Skeletal muscle tissue (tissue), 4 donors: ENCODE results near the gene ID1. TPM values are rescaled to one million over a fixed set of nuclear protein-coding genes. Genes with fewer than 3 reads are reported as not detected.

ENCODE experiments used
- H3K27ac ChIP-seq: one replicate; pipeline ENCODE4 v1.7.0; 2013; ENCODE audit warnings: mild to moderate bottlenecking, low read depth, low read length, inconsistent platforms
- H3K27me3 ChIP-seq, 3 donors: one replicate each; pipeline ENCODE4 v1.7.0; 2013; ENCODE audit warnings: low read length in 3 of 3; ENCODE audit not compliant: control insufficient read depth in 3 of 3, insufficient read depth in 3 of 3
- H3K36me3 ChIP-seq, 3 donors: one replicate each; pipeline ENCODE4 v1.7.0; 2013; ENCODE audit warnings: low read length in 3 of 3; ENCODE audit not compliant: control insufficient read depth in 3 of 3, insufficient read depth in 3 of 3
- H3K4me1 ChIP-seq, 3 donors: one replicate each; pipeline ENCODE4 v1.7.0; 2013; ENCODE audit warnings: low read length in 3 of 3, mild to moderate bottlenecking in 3 of 3; ENCODE audit not compliant: control insufficient read depth in 3 of 3, insufficient read depth in 3 of 3
- H3K4me3 ChIP-seq, 3 donors: one replicate each; pipeline ENCODE4 v1.7.0; 2013; ENCODE audit warnings: low read length in 3 of 3
- H3K9ac ChIP-seq, 3 donors: one replicate each; pipeline ENCODE4 v1.7.0; 2013; ENCODE audit warnings: low read length in 3 of 3, mild to moderate bottlenecking in 3 of 3, moderate library complexity in 2 of 3, low read depth in 1 of 3
- H3K9me3 ChIP-seq, 3 donors: one replicate each; pipeline ENCODE4 v1.7.0; 2013; ENCODE audit warnings: low read length in 3 of 3; ENCODE audit not compliant: control insufficient read depth in 3 of 3
- total RNA-seq: library from RNA; depleted of rRNA; stranded (reverse); fragments of >200 nt; gene quantifications from one replicate; pipeline ENCODE4 v1.2.3, GENCODE V29; 2014
- donor health status: Osteomylitis.

ID1 gene
- total RNA-seq, 1 donor from 2014 or later = 136 TPM

- H3K27ac ChIP-seq = no peak overlapping the region
- no peaks in the 10 kb centered on the region for H3K36me3 ChIP-seq
- no peaks in the 10 kb centered on the region for H3K9me3 ChIP-seq
- no peak overlapping the region for H3K4me3 ChIP-seq
- H3K27me3 ChIP-seq = peaks cover 0 to 4% (median 4%) of the 10 kb centered on the region in 3 donors
- H3K4me1 ChIP-seq = no peaks in the 10 kb centered on the region
- H3K9ac ChIP-seq = no peak overlapping the region
These were observed 27.7 kb downstream of the ID1 start for GRCh38 chr20:31632548-31633338.

- Histone ChIP-seq H3K27me3 (peaks cover 0 to 9% (median 4%) of the 10 kb centered on the region in 3 donors), H3K4me1 (no peaks in the 10 kb centered on the region), H3K36me3 (no peaks in the 10 kb centered on the region), H3K4me3 (no peak overlapping the region), H3K9me3 (no peaks in the 10 kb centered on the region), H3K27ac (no peak overlapping the region), H3K9ac (no peak overlapping the region)
These were observed 28.3 kb downstream of the ID1 start for GRCh38 chr20:31633339-31633914.

GRCh38 chr20:31637660-31638059 is 32.6 kb downstream of the ID1 start, which contains the start of gene COX4I2:
COX4I2 (plus strand) TSS chr20:31637912; CDS start chr20:31639018, 1,106 bp downstream.
- Histone ChIP-seq H3K9me3 (no peaks in the 10 kb centered on the region), H3K4me3 (peak within 1 kb of the TSS in 1 of 3 donors; percentile 22), H3K9ac (peak within 1 kb of the TSS in 2 of 3 donors; percentile 38 to 57), H3K4me1 (no peaks in the 10 kb centered on the region), H3K27me3 (peaks cover 5 to 14% (median 13%) of the 10 kb centered on the region in 3 donors), H3K27ac (peak within 1 kb of the TSS; percentile 58), H3K36me3 (no peaks in the 10 kb centered on the region)

GRCh38 chr20:31638317-31638716 is 33.2 kb downstream of the ID1 start:
- no peak overlapping the region for H3K4me3 ChIP-seq
- H3K27ac ChIP-seq = peak overlapping the region; percentile 58
- peak overlapping the region in 1 of 3 donors; percentile 57 for H3K9ac ChIP-seq
- no peaks in the 10 kb centered on the region for H3K36me3 ChIP-seq
- H3K9me3 ChIP-seq = no peaks in the 10 kb centered on the region
- no peaks in the 10 kb centered on the region for H3K4me1 ChIP-seq
- H3K27me3 ChIP-seq = peaks cover 5 to 14% (median 13%) of the 10 kb centered on the region in 3 donors

- peak overlapping the region; percentile 58 for H3K27ac ChIP-seq
These were observed 33.7 kb downstream of the ID1 start for GRCh38 chr20:31638816-31639215.

GRCh38 chr20:31640259-31640658 is 35.2 kb downstream of the ID1 start:
- Histone ChIP-seq H3K9ac (no peak overlapping the region), H3K27ac (no peak overlapping the region), H3K36me3 (no peaks in the 10 kb centered on the region), H3K4me1 (no peaks in the 10 kb centered on the region), H3K4me3 (no peak overlapping the region), H3K9me3 (no peaks in the 10 kb centered on the region), H3K27me3 (peaks cover 5 to 14% (median 13%) of the 10 kb centered on the region in 3 donors)

More at GRCh38 chr20:31638816-31639215, 33.7 kb downstream of the ID1 start:
- peak overlapping the region in 1 of 3 donors; percentile 40 for H3K9ac ChIP-seq
- H3K4me3 ChIP-seq = peak overlapping the region in 1 of 3 donors; percentile 22
- H3K4me1 ChIP-seq = no peaks in the 10 kb centered on the region
- no peaks in the 10 kb centered on the region for H3K9me3 ChIP-seq
- peaks cover 5 to 14% (median 13%) of the 10 kb centered on the region in 3 donors for H3K27me3 ChIP-seq
- H3K36me3 ChIP-seq = no peaks in the 10 kb centered on the region

- H3K4me3 ChIP-seq = no peak overlapping the region
- no peak overlapping the region for H3K27ac ChIP-seq
- no peaks in the 10 kb centered on the region for H3K9me3 ChIP-seq
- no peak overlapping the region for H3K9ac ChIP-seq
- no peaks in the 10 kb centered on the region for H3K36me3 ChIP-seq
- no peaks in the 10 kb centered on the region for H3K4me1 ChIP-seq
- peaks cover 5 to 14% (median 13%) of the 10 kb centered on the region in 3 donors for H3K27me3 ChIP-seq
These were observed 36.3 kb downstream of the ID1 start for GRCh38 chr20:31641391-31641790.

GRCh38 chr20:31642837-31643236 is 37.7 kb downstream of the ID1 start:
- Histone ChIP-seq H3K27me3 (peaks cover 5 to 11% (median 8%) of the 10 kb centered on the region in 3 donors), H3K4me1 (no peaks in the 10 kb centered on the region), H3K36me3 (no peaks in the 10 kb centered on the region)

GRCh38 chr20:31643522-31643921 is 38.4 kb downstream of the ID1 start:
- H3K4me1 ChIP-seq = no peaks in the 10 kb centered on the region
- H3K9ac ChIP-seq = no peak overlapping the region
- H3K36me3 ChIP-seq = no peaks in the 10 kb centered on the region
- H3K4me3 ChIP-seq = no peak overlapping the region
- no peaks in the 10 kb centered on the region for H3K9me3 ChIP-seq
- H3K27ac ChIP-seq = no peak overlapping the region
- H3K27me3 ChIP-seq = peaks cover 4 to 11% (median 5%) of the 10 kb centered on the region in 3 donors

More at GRCh38 chr20:31642837-31643236, 37.7 kb downstream of the ID1 start:
- H3K27ac ChIP-seq = no peak overlapping the region
- no peaks in the 10 kb centered on the region for H3K9me3 ChIP-seq
- no peak overlapping the region for H3K4me3 ChIP-seq
- H3K9ac ChIP-seq = no peak overlapping the region

GRCh38 chr20:31644701-31645100 is 39.6 kb downstream of the ID1 start:
- Histone ChIP-seq H3K9me3 (no peaks in the 10 kb centered on the region), H3K36me3 (no peaks in the 10 kb centered on the region), H3K9ac (no peak overlapping the region), H3K27me3 (peaks cover 0 to 3% (median 0%) of the 10 kb centered on the region in 3 donors), H3K27ac (no peak overlapping the region), H3K4me3 (no peak overlapping the region), H3K4me1 (no peaks in the 10 kb centered on the region)
